ENCODE data around the gene RAI14.
"Not testable (repeated sequence)": the region's sequence is repeated elsewhere in the genome, so short reads cannot be mapped to it uniquely, and the experiment has no call there.

RAI14 gene

GRCh38 chr5:34736445-34737115 is 80.5 kb downstream of the RAI14 start:
- DNase-seq = no peak

DNA sequence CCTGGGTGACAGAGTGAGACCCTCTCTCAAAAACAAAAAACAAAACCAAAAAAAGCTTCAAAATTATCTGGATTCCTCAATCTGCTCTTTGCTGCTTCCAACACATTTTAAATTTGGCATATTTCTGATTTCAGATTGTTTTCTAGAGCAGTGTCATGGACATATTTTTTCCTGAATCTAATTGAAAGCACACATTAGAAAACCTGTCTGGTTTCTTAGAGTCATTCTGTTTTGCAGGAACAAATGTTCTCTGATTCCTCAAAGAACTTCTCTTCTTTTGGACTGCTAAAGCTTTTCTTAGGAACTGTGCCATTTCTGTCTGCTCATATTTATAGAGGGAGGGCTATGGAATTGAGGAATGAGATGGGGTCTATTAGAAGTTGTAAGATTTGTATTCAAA is 81.6 kb downstream of the RAI14 start:
- DNase-seq = no peak

GRCh38 chr5:34738381-34738780 is 82.3 kb downstream of the RAI14 start:
- DNase-seq = no peak

DNA sequence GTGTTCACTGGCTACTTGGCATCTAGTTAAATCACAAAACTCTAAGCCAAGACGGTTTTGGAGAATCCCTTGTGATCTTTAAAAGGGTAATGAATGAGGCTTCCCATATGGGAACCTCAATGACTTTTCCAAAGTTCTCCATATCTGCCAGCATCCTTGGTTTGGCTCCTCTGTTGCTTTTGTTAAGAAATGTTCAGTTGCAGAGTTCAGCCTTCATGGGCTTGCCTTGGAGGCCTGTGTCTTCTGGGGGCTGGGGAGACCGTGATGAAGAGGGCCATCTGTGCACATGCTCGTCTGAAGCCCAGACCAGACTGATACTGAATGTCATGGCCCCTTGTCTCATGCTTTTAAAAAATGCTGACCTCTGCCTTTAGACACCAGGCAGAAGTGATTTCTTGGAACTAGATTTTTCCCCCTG is 84.3 kb downstream of the RAI14 start:
- DNase-seq = no peak

- DNase-seq = no peak
These were observed 85.9 kb downstream of the RAI14 start for GRCh38 chr5:34742061-34742460.

- no peak for DNase-seq
These were observed 87.8 kb downstream of the RAI14 start for GRCh38 chr5:34743878-34744277.

DNA sequence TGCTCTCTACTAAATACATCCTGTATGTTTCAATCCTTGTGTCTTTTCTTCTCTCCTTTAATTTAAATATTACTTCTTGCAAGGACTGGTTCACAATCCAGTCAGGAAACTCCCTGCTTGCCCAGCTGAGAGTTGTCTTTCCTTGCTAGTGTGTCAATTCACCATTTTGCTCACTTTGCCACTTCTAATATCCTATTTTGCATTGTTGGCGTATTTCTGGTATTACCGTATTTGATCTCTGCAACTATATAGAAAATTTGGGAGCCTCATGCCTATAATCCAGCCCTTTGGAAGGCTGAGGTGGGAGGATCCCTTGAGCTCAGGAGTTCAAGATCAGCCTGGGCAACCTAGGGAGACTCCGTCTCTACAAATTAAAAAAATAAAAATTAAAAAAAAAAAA is 92.3 kb downstream of the RAI14 start:
- DNase-seq = no peak

- DNase-seq = no peak
These were observed 93.3 kb downstream of the RAI14 start for GRCh38 chr5:34749431-34749873.

GRCh38 chr5:34750206-34750605 is 94.1 kb downstream of the RAI14 start:
- no peak for DNase-seq

- no peak for DNase-seq
These were observed 95.9 kb downstream of the RAI14 start for GRCh38 chr5:34751807-34752736.

GRCh38 chr5:34753236-34753635 is 97.1 kb downstream of the RAI14 start:
- not testable (repeated sequence) for DNase-seq

DNA sequence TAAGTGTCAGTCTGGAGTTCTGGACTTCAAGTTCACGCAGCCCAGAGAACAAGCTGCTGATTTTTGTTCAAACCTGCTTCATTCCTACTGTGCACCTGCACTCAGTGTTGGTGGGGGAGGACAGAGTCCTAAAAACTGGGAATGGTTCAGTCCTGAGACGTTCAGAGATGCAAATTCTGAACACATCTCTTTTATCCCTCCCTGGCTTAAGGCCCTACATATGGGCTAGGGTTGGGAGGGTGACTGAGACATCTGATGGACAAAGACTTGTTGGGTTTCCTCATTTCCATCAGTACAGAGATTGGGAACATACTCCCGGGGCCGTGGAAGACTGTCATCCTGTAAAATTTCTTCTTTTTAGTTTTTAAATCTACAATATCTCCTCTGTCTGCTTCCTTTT is 99.8 kb downstream of the RAI14 start:
- DNase-seq = no peak

DNA sequence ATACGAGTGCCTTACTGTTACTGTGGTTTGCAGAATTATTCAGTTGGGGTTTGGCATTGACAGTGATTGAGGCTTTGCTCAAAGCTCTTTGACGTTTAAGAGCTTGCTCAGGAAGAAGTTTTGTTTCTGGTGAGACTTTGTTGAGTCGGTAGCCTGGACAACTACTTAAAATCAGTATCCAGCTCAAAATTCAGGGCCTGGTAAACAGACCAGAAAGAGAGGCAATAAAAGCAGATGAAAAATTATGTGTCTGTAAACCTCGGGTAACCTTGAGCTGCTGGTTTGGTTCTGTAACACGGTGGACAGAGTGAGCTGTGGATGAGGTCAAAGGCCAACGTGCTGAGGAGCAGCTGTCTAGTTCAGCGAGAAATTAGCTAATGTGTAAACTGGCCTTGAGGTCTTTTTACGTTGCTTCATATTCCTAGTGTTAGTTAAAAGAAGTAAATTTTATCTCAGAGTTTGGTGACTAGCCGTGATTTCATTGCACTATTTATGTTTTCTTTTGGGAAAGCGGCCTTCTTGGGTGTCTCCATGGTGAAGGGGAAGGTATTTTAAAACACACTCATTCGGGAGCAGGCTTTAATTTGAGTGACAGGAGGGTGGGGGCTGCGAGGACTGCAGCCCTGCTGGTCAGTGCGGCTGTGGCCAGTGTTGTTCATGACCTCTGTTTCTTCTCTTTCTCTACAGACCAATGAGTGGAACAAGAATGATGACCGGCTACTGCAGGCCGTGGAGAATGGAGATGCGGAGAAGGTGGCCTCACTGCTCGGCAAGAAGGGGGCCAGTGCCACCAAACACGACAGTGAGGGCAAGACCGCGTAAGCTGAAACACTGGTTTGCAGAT is 100.9 kb downstream of the RAI14 start:
- no peak for DNase-seq

GRCh38 chr5:34758514-34758913 is 102.4 kb downstream of the RAI14 start:
- DNase-seq = no peak

GRCh38 chr5:34759213-34759612 is 103.1 kb downstream of the RAI14 start:
- DNase-seq = not testable (repeated sequence)

DNA sequence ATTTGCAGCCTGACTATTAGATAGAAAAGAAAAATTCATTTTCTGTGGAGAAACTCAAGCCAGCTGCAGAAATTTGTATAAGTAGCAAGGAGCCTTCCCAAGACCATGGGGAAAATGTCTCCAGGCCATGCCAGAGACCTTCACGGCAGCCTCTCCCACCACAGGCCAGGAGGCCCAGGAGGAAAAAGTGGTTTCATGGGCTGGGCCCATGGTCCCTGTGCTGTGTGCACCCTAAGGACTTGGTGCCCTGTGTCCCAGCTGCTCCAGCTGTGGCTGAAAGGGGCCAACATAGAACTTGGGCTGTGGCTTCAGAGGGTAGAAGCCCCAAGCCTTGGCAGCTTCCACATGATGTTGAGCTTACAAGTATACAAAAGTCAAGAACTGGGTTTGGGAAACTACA is 109.5 kb downstream of the RAI14 start:
- no peak for DNase-seq

GRCh38 chr5:34767180-34767579 is 111.1 kb downstream of the RAI14 start:
- DNase-seq = no peak

GRCh38 chr5:34770486-34770885 is 114.4 kb downstream of the RAI14 start:
- DNase-seq = no peak

DNA sequence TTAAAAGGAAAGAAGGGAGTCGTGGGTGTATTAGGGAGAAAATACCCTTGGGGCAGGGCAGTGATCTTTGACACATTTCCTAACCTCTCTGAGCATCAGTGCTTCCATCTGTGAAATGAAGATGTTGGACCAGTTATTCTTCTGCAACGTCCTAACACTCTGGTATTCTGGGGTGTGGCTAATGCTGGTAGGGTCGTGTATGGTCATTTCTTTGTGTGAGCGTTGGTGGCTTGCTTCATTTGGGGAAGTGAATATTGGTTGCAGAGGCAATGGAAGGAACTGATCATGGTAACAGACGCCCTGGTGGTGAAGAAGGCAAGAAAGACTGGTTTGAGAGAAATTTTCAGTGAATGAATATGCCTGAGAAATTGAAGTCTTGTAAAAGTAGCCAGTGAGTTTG is 114.9 kb downstream of the RAI14 start:
- no peak for DNase-seq

DNA sequence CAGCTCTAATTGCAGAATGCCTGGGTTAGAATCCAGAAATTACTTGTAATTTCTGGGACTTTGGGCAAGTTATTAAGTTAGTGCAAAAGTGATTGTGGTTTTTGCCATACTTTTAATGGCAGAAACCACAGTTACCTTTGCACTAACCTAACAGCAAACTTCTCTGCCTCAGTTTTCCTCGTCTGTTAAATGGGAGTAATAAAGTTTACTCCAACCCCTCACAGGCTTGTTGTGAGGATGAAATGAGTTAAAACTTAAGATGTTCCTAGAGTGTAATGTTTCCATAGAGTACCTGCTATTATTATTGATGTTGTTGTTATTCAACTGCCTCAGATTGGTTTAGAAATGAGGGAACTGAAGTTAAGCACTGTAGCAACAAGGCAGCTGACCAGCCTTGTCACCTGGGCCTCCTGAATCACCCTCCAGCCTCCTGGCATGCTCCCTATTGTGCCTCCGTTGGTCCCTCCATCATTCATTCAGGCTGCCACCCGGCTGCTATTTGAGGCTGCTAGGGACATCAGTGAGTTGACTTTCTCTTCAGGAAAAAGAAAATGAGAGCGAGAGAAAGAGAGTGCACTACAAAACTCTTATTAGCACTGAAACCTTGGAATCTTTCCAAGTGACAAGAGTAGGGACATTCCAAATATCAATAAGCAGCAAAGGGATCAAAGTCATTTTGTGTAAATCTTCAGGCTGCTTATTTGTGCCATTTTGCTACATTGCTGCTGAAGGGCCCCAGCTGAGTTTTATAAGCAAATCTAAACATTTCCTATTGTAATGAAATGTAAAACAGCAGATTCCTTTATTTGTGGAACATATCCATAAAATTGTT is 116.4 kb downstream of the RAI14 start:
- no peak for DNase-seq

DNA sequence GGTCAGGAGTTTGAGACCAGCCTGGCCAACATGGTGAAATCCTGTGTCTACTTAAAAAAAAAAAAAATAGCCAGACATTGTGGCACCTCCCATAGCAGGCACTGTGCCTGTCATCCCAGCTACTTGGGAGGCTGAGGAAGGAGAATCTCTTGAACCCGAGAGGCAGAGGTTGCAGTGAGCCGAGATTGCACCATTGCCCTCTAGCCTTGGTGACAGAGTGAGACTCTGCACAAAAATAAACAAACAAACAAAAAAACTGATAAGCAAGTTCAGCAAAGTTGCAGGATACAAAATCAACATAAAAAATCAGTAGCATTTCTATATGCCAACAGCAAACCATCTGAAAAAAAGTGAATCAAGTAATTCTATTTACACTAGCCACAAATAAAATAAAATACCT is 118.0 kb downstream of the RAI14 start:
- DNase-seq = no peak

- DNase-seq = not testable (repeated sequence)
These were observed 118.5 kb downstream of the RAI14 start for GRCh38 chr5:34774678-34775077.
